HCT116 (cell line): ENCODE measurements around the gene RND1. TPM values are rescaled to one million over a fixed set of nuclear protein-coding genes. Genes with fewer than 3 reads are reported as not detected.

Experiments used
- ATAC-seq: fragments of 200-7000 bp; cut with Tn5 transposase; 2 replicates; pipeline ENCODE4 v1.9.1; 2020; ENCODE audit warnings: mild to moderate bottlenecking, moderate library complexity
- BruUV-seq: library from RNA; stranded (reverse); fragments of 400-500 nt; replicated peaks from 2 replicates; lab custom pipeline; 2021; lab: Mats Ljungman, UMichigan
- CTCF ChIA-PET: fragments of 300-600 bp; sonication (Branson Sonifier 250); formaldehyde crosslinking; loops from one replicate; lab custom pipeline; 2021; ENCODE audit warnings: antibody characterized with exemption; lab: Charles Lee
- POLR2A ChIA-PET: fragments of 300-600, 350-600 bp; sonication (Branson Sonifier 250); formaldehyde crosslinking; loops from one replicate; lab custom pipeline; 2021; ENCODE audit warnings: antibody characterized with exemption; lab: Charles Lee
- RAD21 ChIA-PET, 2 experiments: fragments of 300-600 bp; sonication (Branson Sonifier 250); formaldehyde crosslinking; loops; one replicate each; lab custom pipeline; 2023; ENCODE audit warnings: low total read pairs in 2 of 2; ENCODE audit not compliant: uncharacterized antibody in 2 of 2, unreplicated experiment in 2 of 2, low non-redundant PET in 1 of 2; lab: Charles Lee
- DNase-seq: peaks from one replicate; pipeline ENCODE4 v3.0.0-alpha.2; 2010; ENCODE audit warnings: low read depth, low spot score
- H2AFZ ChIP-seq: fragments of 200-600 bp; shearing (Covaris generic), sonication (generic); 2 replicates; pipeline ENCODE4 v1.6.1; 2017; ENCODE audit warnings: low read depth, mixed run types, mixed read lengths, antibody characterized with exemption, low read length; ENCODE audit not compliant: poor library complexity, severe bottlenecking
- H3K27ac ChIP-seq: 2 replicates; pipeline ENCODE4 v1.5.1; 2012; ENCODE audit warnings: low read depth, low read length
- H3K27me3 ChIP-seq: fragments of 200-600 bp; sonication (generic); 2 replicates; pipeline ENCODE4 v1.6.1; 2016; ENCODE audit warnings: mixed run types, low read length, mixed read lengths; ENCODE audit not compliant: insufficient read depth
- H3K36me3 ChIP-seq, 2 experiments: fragments of 200-500 bp in 1 of 2; fragments of 200-600 bp in 1 of 2; sonication (Bioruptor generic) in 1 of 2; sonication (generic) in 1 of 2; 2 replicates each; pipeline versions ENCODE4 v1.5.1 to v1.6.1; 2014 to 2016; ENCODE audit warnings: low read length in 2 of 2, inconsistent platforms in 1 of 2, mixed read lengths in 1 of 2, mixed run types in 1 of 2; ENCODE audit not compliant: insufficient read depth in 2 of 2, control insufficient read depth in 1 of 2
- H3K4me1 ChIP-seq, 2 experiments: fragments of 200-600 bp in 1 of 2; sonication (generic) in 1 of 2; 2 replicates each; pipeline versions ENCODE4 v1.5.1 to v1.6.1; 2012 to 2017; ENCODE audit warnings: low read length in 2 of 2, inconsistent platforms in 1 of 2, mild to moderate bottlenecking in 1 of 2, mixed read lengths in 1 of 2, mixed run types in 1 of 2, moderate library complexity in 1 of 2; ENCODE audit not compliant: insufficient read depth in 2 of 2, control insufficient read depth in 1 of 2
- H3K4me2 ChIP-seq: fragments of 200-600 bp; sonication (generic); 2 replicates; pipeline ENCODE4 v1.6.1; 2017; ENCODE audit warnings: mixed run types, low read length, mixed read lengths
- H3K4me3 ChIP-seq, 2 experiments: fragments of 200-600 bp in 1 of 2; sonication (generic) in 1 of 2; replicated peaks in 1 of 2; 2 replicates each; pipeline ENCODE4 v1.5.1; 2011 to 2016; ENCODE audit warnings: low read length in 2 of 2, control low read depth in 1 of 2, low read depth in 1 of 2, mild to moderate bottlenecking in 1 of 2, mixed read lengths in 1 of 2, mixed run types in 1 of 2
- H3K79me2 ChIP-seq: fragments of 200-600 bp; sonication (generic); 2 replicates; pipeline ENCODE4 v1.6.1; 2017; ENCODE audit warnings: mild to moderate bottlenecking, mixed run types, low read length, moderate library complexity, mixed read lengths; ENCODE audit not compliant: insufficient read depth
- H3K9ac ChIP-seq: fragments of 200-600 bp; sonication (generic); 2 replicates; pipeline ENCODE4 v1.6.1; 2016; ENCODE audit warnings: low read length, mixed read lengths
- H3K9me2 ChIP-seq: fragments of 200-600 bp; sonication (generic), shearing (Covaris generic); 2 replicates; pipeline ENCODE4 v1.6.1; 2017; ENCODE audit warnings: mixed run types, mild to moderate bottlenecking, moderate library complexity; ENCODE audit not compliant: insufficient read depth
- H3K9me3 ChIP-seq, 2 experiments: fragments of 200-500 bp in 1 of 2; fragments of 200-600 bp in 1 of 2; sonication (Bioruptor generic) in 1 of 2; sonication (generic) in 1 of 2; 2 replicates each; pipeline ENCODE4 v1.6.1; 2014 to 2017; ENCODE audit warnings: low read length in 2 of 2, mixed read lengths in 2 of 2, inconsistent platforms in 1 of 2, low read depth in 1 of 2, mild to moderate bottlenecking in 1 of 2, mixed run types in 1 of 2, moderate library complexity in 1 of 2; ENCODE audit not compliant: control insufficient read depth in 1 of 2, insufficient read depth in 1 of 2
- H4K20me1 ChIP-seq: fragments of 200-600 bp; sonication (generic), shearing (Covaris generic); 2 replicates; pipeline ENCODE4 v1.6.1; 2017; ENCODE audit warnings: mixed run types, mild to moderate bottlenecking, moderate library complexity; ENCODE audit not compliant: insufficient read depth
- ATF3 ChIP-seq: IDR thresholded peaks from 2 replicates; pipeline ENCODE4 v1.6.1; 2012
- CEBPB ChIP-seq: IDR thresholded peaks from 2 replicates; pipeline ENCODE4 v1.6.1; 2012; ENCODE audit warnings: low read depth
- CTCF ChIP-seq, 3 experiments: fragments of 200-600 bp in 1 of 3; sonication (generic) in 1 of 3; IDR thresholded peaks in 2 of 3; conservative IDR thresholded peaks in 1 of 3; 2 replicates each; pipeline ENCODE4 v1.5.1; 2012 to 2017; ENCODE audit warnings: low read depth in 2 of 3, low read length in 2 of 3, antibody characterized with exemption in 1 of 3, borderline replicate concordance in 1 of 3, control low read depth in 1 of 3, mild to moderate bottlenecking in 1 of 3, mixed read lengths in 1 of 3, mixed run types in 1 of 3, moderate library complexity in 1 of 3; ENCODE audit not compliant: insufficient read depth in 1 of 3
- EGR1 ChIP-seq: IDR thresholded peaks from 2 replicates; pipeline ENCODE4 v1.6.1; 2012; ENCODE audit warnings: low read depth
- EZH2 ChIP-seq: fragments of 200-600 bp; sonication (generic); IDR thresholded peaks from 2 replicates; pipeline ENCODE4 v1.6.1; 2017; ENCODE audit warnings: antibody characterized with exemption, mixed run types
- EZH2phosphoT487 ChIP-seq: fragments of 200-600 bp; IDR thresholded peaks from 2 replicates; pipeline ENCODE4 v1.6.1; 2018; ENCODE audit warnings: antibody characterized with exemption, borderline replicate concordance
- FOSL1 ChIP-seq: IDR thresholded peaks from 2 replicates; pipeline ENCODE4 v1.6.1; 2012; ENCODE audit warnings: low read depth
- POLR2A ChIP-seq: IDR thresholded peaks from 2 replicates; pipeline ENCODE4 v1.7.0; 2011; ENCODE audit warnings: borderline replicate concordance; ENCODE audit not compliant: insufficient read depth, insufficient read length; ENCODE audit errors: extremely low read depth
- POLR2AphosphoS5 ChIP-seq: IDR thresholded peaks from 2 replicates; pipeline ENCODE4 v1.6.1; 2011; ENCODE audit warnings: mild to moderate bottlenecking, low read depth, low read length, moderate library complexity
- RAD21 ChIP-seq: IDR thresholded peaks from 2 replicates; pipeline ENCODE4 v1.6.1; 2012; ENCODE audit warnings: low read depth, mild to moderate bottlenecking
- SP1 ChIP-seq: IDR thresholded peaks from 2 replicates; pipeline ENCODE4 v1.6.1; 2012; ENCODE audit warnings: low read depth
- TCF7L2 ChIP-seq: IDR thresholded peaks from 2 replicates; pipeline ENCODE4 v1.7.0; 2011; ENCODE audit warnings: borderline replicate concordance, inconsistent platforms; ENCODE audit not compliant: insufficient read depth, insufficient read length; ENCODE audit errors: extremely low read depth
- ZBTB33 ChIP-seq: IDR thresholded peaks from 2 replicates; pipeline ENCODE4 v1.6.1; 2011; ENCODE audit warnings: mild to moderate bottlenecking, low read length, moderate library complexity; ENCODE audit not compliant: insufficient replicate concordance; ENCODE audit errors: extremely low read depth
- ZNF274 ChIP-seq: fragments of 200-500 bp; sonication (Bioruptor generic); IDR thresholded peaks from 2 replicates; pipeline ENCODE4 v1.6.1; 2014; ENCODE audit warnings: mild to moderate bottlenecking, low read depth, low read length, inconsistent platforms
- intact Hi-C: fragments of 100-400 bp; cut with micrococcal nuclease; formaldehyde crosslinking; loops from 2 replicates; pipeline ENCODE4 v1.10.0; 2022
- total RNA-seq: library from RNA; stranded (reverse); gene quantifications from one replicate; pipeline ENCODE4 v1.2.1, GENCODE V29; 2021; ENCODE audit not compliant: unreplicated experiment

RND1 gene
- total RNA-seq, 1 experiment from 2014 or later = 2.0 TPM

- Histone ChIP-seq H3K4me1 (peaks cover 0 to 12% of the 10 kb centered on the region in 2 experiments; a peak in 2 of 4 replicates), H3K9ac (no peak overlapping the region), H3K9me3 (no peaks in the 10 kb centered on the region), H2AFZ (no peak overlapping the region), H3K27ac (no peak overlapping the region), H3K4me3 (no peak overlapping the region), H3K36me3 (no peaks in the 10 kb centered on the region), H3K27me3 (peaks cover 3% of the 10 kb centered on the region; the same call in 1 of the 2 replicates), H3K4me2 (no peak overlapping the region), H3K79me2 (no peaks in the 10 kb centered on the region), H3K9me2 (no peaks in the 10 kb centered on the region), H4K20me1 (no peaks in the 10 kb centered on the region)
- ChIA-PET CTCF (interaction anchor here (0.9 to 3.6 kb wide), 8 partner anchors 11 to 99 kb away, joined by 3 to 80 read pairs (median 6); partner anchors contain the start of gene DDX23), RAD21 (interaction anchor here (2.3 to 2.8 kb wide), 2 partner anchors 36 to 37 kb away, joined by 11 to 24 read pairs; partner anchors contain the start of gene DDX23 (in 1 of the 2)), POLR2A (interaction anchor here (1.1 to 1.4 kb wide), 2 partner anchors 24 to 68 kb away, joined by 3 to 5 read pairs; partner anchors contain the start of genes ARF3 and RND1)
- DNase-seq (no peak), ATAC-seq (no peak)
- BruUV-seq = no TSS peak
- no peak for TF ChIP-seq ATF3
- intact Hi-C loops = loop anchor here (1.0 kb wide), 1 partner anchor 36 kb away; no protein-coding TSS in a partner anchor
These were observed 24.0 kb upstream of the RND1 start for GRCh38 chr12:48889679-48890078.

- H3K36me3 ChIP-seq = no peaks in the 10 kb centered on the region
- no peak for ATAC-seq
- peaks cover 4 to 6% of the 10 kb centered on the region in 2 experiments; a peak in 3 of 4 replicates for H3K4me1 ChIP-seq
- RAD21 ChIA-PET = no interaction called here
- no peaks in the 10 kb centered on the region for H3K9me2 ChIP-seq
- H3K4me3 ChIP-seq = no peak overlapping the region
- H2AFZ ChIP-seq = no peak overlapping the region
- BruUV-seq = no TSS peak
- POLR2A ChIA-PET = interaction anchor here (1.1 kb wide), 1 partner anchor 18 kb away, joined by 4 read pairs; the partner anchor contains the start of gene RND1
- no peak for DNase-seq
- H3K9ac ChIP-seq = no peak overlapping the region
- intact Hi-C loops = no loop called here
- CTCF ChIA-PET = interaction anchor here (0.8 to 0.9 kb wide), 2 partner anchors 12 to 15 kb away, joined by 3 to 4 read pairs; no protein-coding TSS in a partner anchor
- H4K20me1 ChIP-seq = no peaks in the 10 kb centered on the region
- H3K27me3 ChIP-seq = peaks cover 11% of the 10 kb centered on the region; the same call in 1 of the 2 replicates
- no peak overlapping the region for H3K4me2 ChIP-seq
- H3K79me2 ChIP-seq = no peaks in the 10 kb centered on the region
- no peak overlapping the region for H3K27ac ChIP-seq
- no peaks in the 10 kb centered on the region for H3K9me3 ChIP-seq
- TF ChIP-seq RAD21 = no peak
- TF ChIP-seq POLR2A = no peak
- TF ChIP-seq SP1 = no peak
- TF ChIP-seq CEBPB = no peak
- TF ChIP-seq POLR2AphosphoS5 = no peak
- TF ChIP-seq ZBTB33 = no peak
- TF ChIP-seq EZH2phosphoT487 = no peak
- no peak for TF ChIP-seq TCF7L2
- no peak for TF ChIP-seq FOSL1
- TF ChIP-seq EGR1 = no peak
- TF ChIP-seq EZH2 = no peak
- TF ChIP-seq CTCF (IDR thresholded peaks at IDR 0.05 in 2 of 3, conservative IDR thresholded peaks at IDR 0.05 in 1 of 3; ENCODE audit: borderline replicate concordance in 1 of 3, insufficient read depth in 1 of 3, low read depth in 2 of 3, low read length in 2 of 3) = no peak
- no peak for TF ChIP-seq ZNF274
These were observed 17.9 kb upstream of the RND1 start for GRCh38 chr12:48883305-48884161.
